Spleen (tissue), 7 donors: ENCODE measurements around the gene OLR1.

Source experiments
- CTCF ChIP-seq, 11 experiments: fragments of 200-600 bp in 7 of 11; fragments of 450-650 bp in 4 of 11; sonication (generic) in 4 of 11; IDR thresholded peaks in 8 of 11; conservative IDR thresholded peaks in 3 of 11; 1 replicate in 7 of 11; 2 replicates in 4 of 11; pipeline versions ENCODE4 v1.4.0 to v1.8.0; 2016 to 2021; ENCODE audit warnings: antibody characterized with exemption in 11 of 11, inconsistent platforms in 4 of 11, mild to moderate bottlenecking in 1 of 11
- POLR2A ChIP-seq, 3 donors: fragments of 450-650 bp; IDR thresholded peaks; one replicate each; pipeline ENCODE4 v1.5.1; 2017; ENCODE audit warnings: antibody characterized with exemption in 3 of 3, mild to moderate bottlenecking in 1 of 3
- POLR2AphosphoS5 ChIP-seq, 3 donors: sonication (generic); formaldehyde crosslinking; IDR thresholded peaks; one replicate each; pipeline ENCODE4 v1.5.1; 2017; ENCODE audit warnings: antibody characterized with exemption in 3 of 3
- donor health status: DM: no; HTN: no; CAD: no; lungs with moderate emphysema.
- donor health status: DM: no; HTN: no; CAD: no.
- donor health status: DM: no; HTN: no; CAD: no.

GRCh38 chr12:10215436-10215835, 43.5 kb upstream of the OLR1 start:
- TF ChIP-seq CTCF (IDR thresholded peaks at IDR 0.05 in 8 of 11, conservative IDR thresholded peaks at IDR 0.05 in 3 of 11) (no peak), POLR2AphosphoS5 (IDR thresholded peaks at IDR 0.05) (no peak), POLR2A (IDR thresholded peaks at IDR 0.05) (no peak)
